ENCODE results near the gene CXCR6.

- no peak for TF ChIP-seq EP300 (IDR thresholded peaks at IDR 0.05)
- no peak for TF ChIP-seq CTCF (IDR thresholded peaks at IDR 0.05)
- TF ChIP-seq POLR2AphosphoS5 (IDR thresholded peaks at IDR 0.05): no peak
Observed at GRCh38 chr3:45975686-45976085, 32.4 kb downstream of the CXCR6 start.
